ENCODE data around the gene PRKD2.

The PRKD2 gene

GRCh38 chr19:46741447-46741846 lies 24.5 kb upstream of the PRKD2 start:
- no peak for DNase-seq (ENCODE audit: low spot score)

GRCh38 chr19:46739290-46739771 lies 22.4 kb upstream of the PRKD2 start:
- DNase-seq (ENCODE audit: low spot score): no peak

GRCh38 chr19:46737761-46738171 lies 20.9 kb upstream of the PRKD2 start:
- DNase-seq (ENCODE audit: low spot score): no peak

- no peak for DNase-seq (ENCODE audit: low spot score)
These were observed 20.4 kb upstream of the PRKD2 start for GRCh38 chr19:46737298-46737654.

- no peak for DNase-seq (ENCODE audit: low spot score)
These were observed 19.8 kb upstream of the PRKD2 start for GRCh38 chr19:46736531-46737297.

GRCh38 chr19:46733690-46734292 lies 16.9 kb upstream of the PRKD2 start:
- DNase-seq (ENCODE audit: low spot score): no peak

- DNase-seq (ENCODE audit: low spot score): no peak
These were observed 16.2 kb upstream of the PRKD2 start for GRCh38 chr19:46732966-46733689.

GRCh38 chr19:46732172-46732938 lies 15.4 kb upstream of the PRKD2 start:
- DNase-seq (ENCODE audit: low spot score): no peak

GRCh38 chr19:46731584-46731983 lies 14.7 kb upstream of the PRKD2 start:
- no peak for DNase-seq (ENCODE audit: low spot score)

GRCh38 chr19:46731007-46731501 lies 14.1 kb upstream of the PRKD2 start:
- no peak for DNase-seq (ENCODE audit: low spot score)

- no peak for DNase-seq (ENCODE audit: low spot score)
These were observed 13.7 kb upstream of the PRKD2 start for GRCh38 chr19:46730595-46730994.

- DNase-seq (ENCODE audit: low spot score): no peak
These were observed 13.3 kb upstream of the PRKD2 start for GRCh38 chr19:46730187-46730586.

GRCh38 chr19:46729696-46730095 lies 12.8 kb upstream of the PRKD2 start:
- no peak for DNase-seq (ENCODE audit: low spot score)

GRCh38 chr19:46728693-46729339 lies 11.9 kb upstream of the PRKD2 start:
- no peak for DNase-seq (ENCODE audit: low spot score)

GRCh38 chr19:46728208-46728607 lies 11.3 kb upstream of the PRKD2 start:
- DNase-seq (ENCODE audit: low spot score): no peak

- no peak for DNase-seq (ENCODE audit: low spot score)
These were observed 10.8 kb upstream of the PRKD2 start for GRCh38 chr19:46727757-46728156.

- DNase-seq (ENCODE audit: low spot score): no peak
These were observed 10.1 kb upstream of the PRKD2 start for GRCh38 chr19:46726971-46727501.

GRCh38 chr19:46726551-46726950 lies 9.6 kb upstream of the PRKD2 start:
- DNase-seq (ENCODE audit: low spot score): no peak

GRCh38 chr19:46725859-46726393 lies 9.0 kb upstream of the PRKD2 start:
- DNase-seq (ENCODE audit: low spot score): no peak

GRCh38 chr19:46725036-46725820 lies 8.3 kb upstream of the PRKD2 start:
- DNase-seq (ENCODE audit: low spot score): no peak

Data from globus pallidus (tissue), 1 donor.